H9 (cell line): Measurements from ENCODE around the gene ZFTA. TPM values are rescaled to one million over a fixed set of nuclear protein-coding genes. Genes with fewer than 3 reads are reported as not detected.

Experiments
- DNase-seq: peaks from one replicate; pipeline ENCODE4 v3.0.0-alpha.2; 2017
- H2AFZ ChIP-seq: one replicate; pipeline ENCODE4 v1.6.1; 2013; ENCODE audit warnings: mild to moderate bottlenecking, low read length, control low read depth, moderate library complexity
- H2AK5ac ChIP-seq: 2 replicates; pipeline ENCODE4 v1.6.1; 2013; ENCODE audit warnings: low read length, control low read depth, mixed read lengths; ENCODE audit not compliant: insufficient read length
- H2BK120ac ChIP-seq: one replicate; pipeline ENCODE4 v1.6.1; 2013; ENCODE audit warnings: low read depth, mild to moderate bottlenecking, low read length, control low read depth, inconsistent platforms; ENCODE audit not compliant: poor library complexity, severe bottlenecking
- H2BK12ac ChIP-seq: 2 replicates; pipeline ENCODE4 v1.6.1; 2013; ENCODE audit warnings: low read length, control low read depth, mixed read lengths, low read depth; ENCODE audit not compliant: insufficient read length
- H2BK15ac ChIP-seq: 2 replicates; pipeline ENCODE4 v1.6.1; 2013; ENCODE audit warnings: low read depth, low read length, control low read depth
- H2BK20ac ChIP-seq: one replicate; pipeline ENCODE4 v1.6.1; 2013; ENCODE audit warnings: low read depth, mild to moderate bottlenecking, low read length, control low read depth, inconsistent platforms; ENCODE audit not compliant: poor library complexity, severe bottlenecking
- H2BK5ac ChIP-seq: 2 replicates; pipeline ENCODE4 v1.6.1; 2013; ENCODE audit warnings: low read length, control low read depth, mixed read lengths; ENCODE audit not compliant: insufficient read length
- H3K14ac ChIP-seq: 2 replicates; pipeline ENCODE4 v1.6.1; 2013; ENCODE audit warnings: low read length, control low read depth; ENCODE audit not compliant: insufficient read depth
- H3K18ac ChIP-seq: 2 replicates; pipeline ENCODE4 v1.6.1; 2013; ENCODE audit warnings: low read depth, mild to moderate bottlenecking, mixed read lengths, low read length, control low read depth; ENCODE audit not compliant: insufficient read length
- H3K23ac ChIP-seq: 2 replicates; pipeline ENCODE4 v1.6.1; 2013; ENCODE audit warnings: low read length, control low read depth, mixed read lengths, low read depth; ENCODE audit not compliant: insufficient read length
- H3K23me2 ChIP-seq: 2 replicates; pipeline ENCODE4 v1.6.1; 2013; ENCODE audit warnings: low read depth, mild to moderate bottlenecking, mixed read lengths, low read length, control low read depth; ENCODE audit not compliant: insufficient read length, poor library complexity, severe bottlenecking
- H3K27ac ChIP-seq: 2 replicates; pipeline ENCODE4 v1.5.1; 2013; ENCODE audit warnings: low read length, control low read depth, mixed read lengths, low read depth; ENCODE audit not compliant: insufficient read length
- H3K27me3 ChIP-seq: 2 replicates; pipeline ENCODE4 v1.6.1; 2013; ENCODE audit warnings: low read length, control low read depth, inconsistent platforms; ENCODE audit not compliant: insufficient read depth
- H3K4ac ChIP-seq: 2 replicates; pipeline ENCODE4 v1.6.1; 2013; ENCODE audit warnings: low read depth, mild to moderate bottlenecking, control low read depth, inconsistent platforms, low read length, moderate library complexity
- H3K4me1 ChIP-seq: 2 replicates; pipeline ENCODE4 v1.6.1; 2013; ENCODE audit warnings: low read length, control low read depth, inconsistent platforms; ENCODE audit not compliant: insufficient read depth
- H3K4me2 ChIP-seq: 2 replicates; pipeline ENCODE4 v1.6.1; 2013; ENCODE audit warnings: low read length, control low read depth, mixed read lengths; ENCODE audit not compliant: insufficient read length, insufficient read depth
- H3K56ac ChIP-seq: 2 replicates; pipeline ENCODE4 v1.6.1; 2013; ENCODE audit warnings: low read depth, mild to moderate bottlenecking, mixed read lengths, low read length, control low read depth; ENCODE audit not compliant: insufficient read length
- H3K79me1 ChIP-seq: 2 replicates; pipeline ENCODE4 v1.6.1; 2013; ENCODE audit warnings: low read depth, mild to moderate bottlenecking, moderate library complexity, low read length, control low read depth, inconsistent platforms; ENCODE audit not compliant: insufficient read depth, poor library complexity, severe bottlenecking
- H3K79me2 ChIP-seq: 2 replicates; pipeline ENCODE4 v1.6.1; 2013; ENCODE audit warnings: low read length, control low read depth, inconsistent platforms; ENCODE audit not compliant: insufficient read depth
- H3K9ac ChIP-seq: 2 replicates; pipeline ENCODE4 v1.6.1; 2013; ENCODE audit warnings: low read length, control low read depth, mixed read lengths; ENCODE audit not compliant: insufficient read length; ENCODE audit errors: extremely low read depth
- H3K9me3 ChIP-seq: one replicate; pipeline ENCODE4 v1.6.1; 2013; ENCODE audit warnings: low read depth, low read length, inconsistent platforms; ENCODE audit not compliant: control insufficient read depth
- H3T11ph ChIP-seq: one replicate; pipeline ENCODE4 v1.6.1; 2013; ENCODE audit warnings: mild to moderate bottlenecking, low read length, control low read depth, inconsistent platforms
- H4K20me1 ChIP-seq: one replicate; pipeline ENCODE4 v1.6.1; 2013; ENCODE audit not compliant: control insufficient read depth, insufficient read length, insufficient read depth
- H4K5ac ChIP-seq: 2 replicates; pipeline ENCODE4 v1.6.1; 2013; ENCODE audit warnings: low read depth, mild to moderate bottlenecking, mixed read lengths, low read length, control low read depth; ENCODE audit not compliant: insufficient read length
- H4K8ac ChIP-seq: replicated peaks from 2 replicates; pipeline ENCODE4 v1.6.1; 2013; ENCODE audit warnings: low read length, control low read depth, mixed read lengths, low read depth; ENCODE audit not compliant: insufficient read length
- H4K91ac ChIP-seq: 2 replicates; pipeline ENCODE4 v1.6.1; 2013; ENCODE audit warnings: low read depth, mild to moderate bottlenecking, moderate library complexity, mixed read lengths, low read length, control low read depth; ENCODE audit not compliant: insufficient read length
- H3K27ac Mint-ChIP-seq, 3 experiments: 2 replicates in 2 of 3; 3 replicates in 1 of 3; pipeline ENCODE4 v1.8.0; 2020 to 2021; ENCODE audit warnings: mixed read lengths in 3 of 3, mild to moderate bottlenecking in 1 of 3, moderate library complexity in 1 of 3
- H3K27me3 Mint-ChIP-seq: 2 replicates; pipeline ENCODE4 v1.8.0; 2021; ENCODE audit warnings: low read depth, mild to moderate bottlenecking, moderate library complexity, mixed read lengths
- H3K36me3 Mint-ChIP-seq, 3 experiments: 2 replicates in 2 of 3; 3 replicates in 1 of 3; pipeline ENCODE4 v1.8.0; 2020 to 2021; ENCODE audit warnings: low read depth in 3 of 3, mixed read lengths in 3 of 3; ENCODE audit not compliant: insufficient read depth in 1 of 3
- H3K4me1 Mint-ChIP-seq, 2 experiments: 2 replicates each; pipeline ENCODE4 v1.8.0; 2020; ENCODE audit warnings: mixed read lengths in 2 of 2
- H3K4me3 Mint-ChIP-seq, 2 experiments: 2 replicates in 1 of 2; 3 replicates in 1 of 2; pipeline ENCODE4 v1.8.0; 2020 to 2021; ENCODE audit warnings: mild to moderate bottlenecking in 2 of 2, mixed read lengths in 2 of 2, moderate library complexity in 1 of 2
- H3K9me3 Mint-ChIP-seq, 2 experiments: 2 replicates in 1 of 2; 3 replicates in 1 of 2; pipeline ENCODE4 v1.8.0; 2020; ENCODE audit warnings: mild to moderate bottlenecking in 2 of 2, mixed read lengths in 2 of 2, moderate library complexity in 1 of 2
- CTCF ChIP-seq: fragments of 200-600 bp; sonication (generic); conservative IDR thresholded peaks from 3 replicates; pipeline ENCODE4 v1.8.0; 2021; ENCODE audit warnings: antibody characterized with exemption, mild to moderate bottlenecking
- WGBS: extraction: QIAGEN DNeasy Blood & Tissue Kit; methylation state at CpG from one replicate; pipeline ENCODE4 v1.1.7; 2013; ENCODE audit warnings: missing lambda C conversion rate, low lambda C conversion rate, mixed read lengths; ENCODE audit not compliant: insufficient read length; ENCODE audit errors: extremely low coverage; 5-methylcytosine and 5-hydroxymethylcytosine counted together
- total RNA-seq: library from RNA; stranded (reverse); gene quantifications from 2 replicates; pipeline ENCODE4 v1.2.1, GENCODE V29; 2021

Gene ZFTA
- total RNA-seq, 1 experiment from 2014 or later: 48.2 TPM

- no peak overlapping the region for H3K56ac ChIP-seq
- no peaks in the 10 kb centered on the region; the same call in 1 of the 2 replicates for H3K4me1 ChIP-seq
- H2BK12ac ChIP-seq: peak overlapping the region; percentile 59
- no peak overlapping the region for H3K4me2 ChIP-seq
- H3K23ac ChIP-seq: no peak overlapping the region
- no peak overlapping the region for H2BK15ac ChIP-seq
- no peaks in the 10 kb centered on the region; the same call in 1 of the 2 replicates for H3K27me3 ChIP-seq
- no peaks in the 10 kb centered on the region for H3K23me2 ChIP-seq
- peak overlapping the region; percentile 82 for H2AFZ ChIP-seq
- no peak overlapping the region for H3K9ac ChIP-seq
- no peak overlapping the region for H2AK5ac ChIP-seq
- no peaks in the 10 kb centered on the region for H3K79me2 ChIP-seq
- H4K20me1 ChIP-seq: no peaks in the 10 kb centered on the region
- H2BK5ac ChIP-seq: no peak overlapping the region
- Mint-ChIP-seq H3K4me3 (no peak overlapping the region), H3K27me3 (no peaks in the 10 kb centered on the region), H3K9me3 (no peaks in the 10 kb centered on the region), H3K36me3 (no peaks in the 10 kb centered on the region), H3K4me1 (no peaks in the 10 kb centered on the region; a peak in 2 of 4 replicates), H3K27ac (no peak overlapping the region)
- no peak overlapping the region for H2BK20ac ChIP-seq
- H3K14ac ChIP-seq: no peak overlapping the region
- no peak for TF ChIP-seq CTCF
- no CpG with 5 or more reads among the region's 7 CpGs for WGBS
- no peak overlapping the region for H3K27ac ChIP-seq
- H3K18ac ChIP-seq: no peak overlapping the region
- no peaks in the 10 kb centered on the region for H3K79me1 ChIP-seq
- DNase-seq: peak; percentile 41
- H3K9me3 ChIP-seq: no peaks in the 10 kb centered on the region
- no peak overlapping the region for H4K5ac ChIP-seq
- no peak overlapping the region for H3K4ac ChIP-seq
- H3T11ph ChIP-seq: no peak overlapping the region
- no peak overlapping the region for H4K91ac ChIP-seq
- no peak overlapping the region for H4K8ac ChIP-seq
- peak overlapping the region; percentile 48 for H2BK120ac ChIP-seq
Measured at GRCh38 chr11:63783925-63784592, 15.5 kb upstream of the ZFTA start.
